Measurements from ENCODE around the gene NLRP10.

Gene NLRP10

GRCh38 chr11:7971846-7972245 lies 6.6 kb upstream of the NLRP10 start:
- H3K9me3 ChIP-seq (ENCODE audit: control insufficient read depth, insufficient read depth, low read depth, low read length) = no peaks in the 10 kb centered on the region
- CTCF ChIA-PET = no interaction called here
- TF ChIP-seq ZNF37A (tag by site-specific recombination; IDR thresholded peaks at IDR 0.05) (no peak), SETDB1 (IDR thresholded peaks at IDR 0.05; ENCODE audit: insufficient read length, low read length) (no peak), MEIS1 (CRISPR knock-in tag; IDR thresholded peaks at IDR 0.05; ENCODE audit: borderline replicate concordance) (no peak), ZNF302 (tag by site-specific recombination; IDR thresholded peaks at IDR 0.05; ENCODE audit: low read depth) (no peak), ZBTB7A (tag by site-specific recombination; IDR thresholded peaks at IDR 0.05; ENCODE audit: low read depth) (no peak), CTCF (tag by site-specific recombination; IDR thresholded peaks at IDR 0.05) (no peak), ZNF394 (tag by site-specific recombination; IDR thresholded peaks at IDR 0.05; ENCODE audit: borderline replicate concordance) (no peak), WT1 (tag by site-specific recombination; IDR thresholded peaks at IDR 0.05) (no peak)
- no peaks in the 10 kb centered on the region for H3K4me1 ChIP-seq (ENCODE audit: control insufficient read depth, insufficient read depth, low read length)
- no peak overlapping the region for H3K27ac ChIP-seq (ENCODE audit: extremely low read depth, low read depth, low read length)
- POLR2A ChIA-PET = no interaction called here
- no peak overlapping the region for H3K4me3 ChIP-seq (ENCODE audit: low read depth, low read length)
- H3K36me3 ChIP-seq (ENCODE audit: control insufficient read depth in 2 of 2, insufficient read depth in 1 of 2, low read length in 2 of 2) = no peaks in the 10 kb centered on the region

- Histone ChIP-seq H3K9me3 (ENCODE audit: control insufficient read depth, insufficient read depth, low read depth, low read length) (no peaks in the 10 kb centered on the region), H3K27ac (ENCODE audit: extremely low read depth, low read depth, low read length) (no peak overlapping the region), H3K4me1 (ENCODE audit: control insufficient read depth, insufficient read depth, low read length) (no peaks in the 10 kb centered on the region), H3K36me3 (ENCODE audit: control insufficient read depth in 2 of 2, insufficient read depth in 1 of 2, low read length in 2 of 2) (no peaks in the 10 kb centered on the region), H3K4me3 (ENCODE audit: low read depth, low read length) (no peak overlapping the region)
- POLR2A ChIA-PET = no interaction called here
- CTCF ChIA-PET = interaction anchor here (1.2 to 2.2 kb wide), 2 partner anchors 16 to 17 kb away, joined by 4 to 8 read pairs; partner anchors contain the start of gene EIF3F
- TF ChIP-seq ZNF423 (tag by site-specific recombination; IDR thresholded peaks at IDR 0.05) = no peak
- no peak for TF ChIP-seq HIC1 (tag by site-specific recombination; IDR thresholded peaks at IDR 0.05)
- TF ChIP-seq ZNF623 (tag by site-specific recombination; IDR thresholded peaks at IDR 0.05) = no peak
- no peak for TF ChIP-seq INSM2 (tag by site-specific recombination; IDR thresholded peaks at IDR 0.05)
- TF ChIP-seq PATZ1 (tag by site-specific recombination; IDR thresholded peaks at IDR 0.05) = no peak
- TF ChIP-seq AEBP2 (tag by site-specific recombination; IDR thresholded peaks at IDR 0.05; ENCODE audit: borderline replicate concordance) = no peak
- no peak for TF ChIP-seq ZNF16 (tag by site-specific recombination; IDR thresholded peaks at IDR 0.05; ENCODE audit: low read depth)
- no peak for TF ChIP-seq PBX3 (CRISPR knock-in tag; IDR thresholded peaks at IDR 0.05)
- TF ChIP-seq ZFP37 (tag by site-specific recombination; IDR thresholded peaks at IDR 0.05) = no peak
- TF ChIP-seq ZNF140 (tag by site-specific recombination; IDR thresholded peaks at IDR 0.05) = no peak
- TF ChIP-seq SALL2 (tag by site-specific recombination; IDR thresholded peaks at IDR 0.05; ENCODE audit: borderline replicate concordance) = no peak
- no peak for TF ChIP-seq ZNF362 (tag by site-specific recombination; IDR thresholded peaks at IDR 0.05)
- TF ChIP-seq ZNF549 (tag by site-specific recombination; IDR thresholded peaks at IDR 0.05) = no peak
- TF ChIP-seq ZNF391 (tag by site-specific recombination; IDR thresholded peaks at IDR 0.05; ENCODE audit: borderline replicate concordance, low read depth) = no peak
These were observed 4.8 kb upstream of the NLRP10 start for GRCh38 chr11:7969756-7970646.

All from HEK293 (cell line).